Activated T-helper 2 cell treated with anti-CD3 and anti-CD28 coated beads, Interferon-gamma antibody, Interleukin-2, Interleukin-4, amounts not matched to agents 10 μg/mL and 5 μg/mL and 100 μg/mL, durations not matched to agents 14 hours and 24 hours and 36 hours (primary cell): ENCODE data around the gene LGALS3BP. TPM values are rescaled to one million over a fixed set of nuclear protein-coding genes. Genes with fewer than 3 reads are reported as not detected.
A peak's percentile ranks its signal among the peaks of the same experiment; 100 is the strongest.

Source experiments
- DNase-seq: peaks from one replicate; pipeline ENCODE4 v3.0.0; 2021; ENCODE audit warnings: low spot score
- H3K27ac Mint-ChIP-seq: one replicate; pipeline ENCODE4 v1.8.0; 2021; ENCODE audit warnings: mixed read lengths
- H3K27me3 Mint-ChIP-seq: one replicate; pipeline ENCODE4 v1.8.0; 2021; ENCODE audit warnings: low read depth, mixed read lengths
- H3K36me3 Mint-ChIP-seq: one replicate; pipeline ENCODE4 v1.8.0; 2021; ENCODE audit warnings: low read depth, mixed read lengths
- H3K4me1 Mint-ChIP-seq: one replicate; pipeline ENCODE4 v1.8.0; 2021; ENCODE audit warnings: low read depth, mixed read lengths
- H3K4me3 Mint-ChIP-seq: one replicate; pipeline ENCODE4 v1.8.0; 2021; ENCODE audit warnings: low read depth, mild to moderate bottlenecking, moderate library complexity, mixed read lengths
- H3K9me3 Mint-ChIP-seq: one replicate; pipeline ENCODE4 v1.8.0; 2021; ENCODE audit warnings: mixed read lengths
- intact Hi-C: fragments of 100-400 bp; cut with micrococcal nuclease; formaldehyde crosslinking; loops from one replicate; pipeline ENCODE4 v1.15.1; 2023
- total RNA-seq: library from RNA; stranded (reverse); gene quantifications from 2 replicates; pipeline ENCODE4 v1.2.3, GENCODE V29; 2022

The LGALS3BP gene
- total RNA-seq, 1 donor from 2014 or later = 57.5 TPM

GRCh38 chr17:78991906-78992532 is 12.3 kb upstream of the LGALS3BP start:
- intact Hi-C loops = no loop called here
- H3K4me3 Mint-ChIP-seq = no peak overlapping the region

GRCh38 chr17:78991017-78991738 is 11.5 kb upstream of the LGALS3BP start:
- H3K36me3 Mint-ChIP-seq = peaks cover 52% of the 10 kb centered on the region
- no peak for DNase-seq
- intact Hi-C loops = no loop called here
- no peaks in the 10 kb centered on the region for H3K27me3 Mint-ChIP-seq
- H3K4me3 Mint-ChIP-seq = no peak overlapping the region
- H3K9me3 Mint-ChIP-seq = no peaks in the 10 kb centered on the region
- H3K4me1 Mint-ChIP-seq = peaks cover 10% of the 10 kb centered on the region
- H3K27ac Mint-ChIP-seq = no peak overlapping the region

More at GRCh38 chr17:78991906-78992532, 12.3 kb upstream of the LGALS3BP start:
- Mint-ChIP-seq H3K9me3 (no peaks in the 10 kb centered on the region), H3K27me3 (no peaks in the 10 kb centered on the region), H3K4me1 (peaks cover 1% of the 10 kb centered on the region), H3K27ac (no peak overlapping the region), H3K36me3 (peaks cover 59% of the 10 kb centered on the region)
- no peak for DNase-seq

GRCh38 chr17:78990349-78991016 is 10.8 kb upstream of the LGALS3BP start:
- H3K9me3 Mint-ChIP-seq = no peaks in the 10 kb centered on the region
- H3K4me1 Mint-ChIP-seq = peaks cover 15% of the 10 kb centered on the region
- intact Hi-C loops = no loop called here
- H3K27me3 Mint-ChIP-seq = no peaks in the 10 kb centered on the region
- H3K4me3 Mint-ChIP-seq = no peak overlapping the region
- no peak for DNase-seq
- no peak overlapping the region for H3K27ac Mint-ChIP-seq
- H3K36me3 Mint-ChIP-seq = peaks cover 45% of the 10 kb centered on the region

GRCh38 chr17:78988152-78988551 is 8.4 kb upstream of the LGALS3BP start:
- Mint-ChIP-seq H3K4me1 (peaks cover 15% of the 10 kb centered on the region), H3K36me3 (peaks cover 33% of the 10 kb centered on the region), H3K27me3 (no peaks in the 10 kb centered on the region), H3K9me3 (no peaks in the 10 kb centered on the region), H3K4me3 (no peak overlapping the region), H3K27ac (no peak overlapping the region)
- intact Hi-C loops = no loop called here
- DNase-seq = no peak

- H3K4me1 Mint-ChIP-seq = peaks cover 15% of the 10 kb centered on the region
- H3K4me3 Mint-ChIP-seq = no peak overlapping the region
- intact Hi-C loops = no loop called here
These were observed 7.1 kb upstream of the LGALS3BP start for GRCh38 chr17:78986649-78987328.

GRCh38 chr17:78986048-78986648 is 6.4 kb upstream of the LGALS3BP start:
- no peak for DNase-seq
- peaks cover 17% of the 10 kb centered on the region for H3K36me3 Mint-ChIP-seq
- intact Hi-C loops = no loop called here
- no peaks in the 10 kb centered on the region for H3K9me3 Mint-ChIP-seq
- H3K27ac Mint-ChIP-seq = no peak overlapping the region
- H3K27me3 Mint-ChIP-seq = no peaks in the 10 kb centered on the region
- peaks cover 15% of the 10 kb centered on the region for H3K4me1 Mint-ChIP-seq
- H3K4me3 Mint-ChIP-seq = no peak overlapping the region

More at GRCh38 chr17:78986649-78987328, 7.1 kb upstream of the LGALS3BP start:
- Mint-ChIP-seq H3K36me3 (peaks cover 24% of the 10 kb centered on the region), H3K9me3 (no peaks in the 10 kb centered on the region), H3K27me3 (no peaks in the 10 kb centered on the region), H3K27ac (no peak overlapping the region)
- DNase-seq = no peak

- Mint-ChIP-seq H3K36me3 (peaks cover 10% of the 10 kb centered on the region), H3K27me3 (no peaks in the 10 kb centered on the region), H3K4me1 (peaks cover 15% of the 10 kb centered on the region), H3K27ac (no peak overlapping the region), H3K9me3 (no peaks in the 10 kb centered on the region), H3K4me3 (no peak overlapping the region)
- no peak for DNase-seq
- intact Hi-C loops = no loop called here
These were observed 5.7 kb upstream of the LGALS3BP start for GRCh38 chr17:78985395-78985794.

- no peaks in the 10 kb centered on the region for H3K36me3 Mint-ChIP-seq
- H3K4me1 Mint-ChIP-seq = peaks cover 10% of the 10 kb centered on the region
- no peaks in the 10 kb centered on the region for H3K9me3 Mint-ChIP-seq
- H3K4me3 Mint-ChIP-seq = no peak overlapping the region
- no peaks in the 10 kb centered on the region for H3K27me3 Mint-ChIP-seq
- H3K27ac Mint-ChIP-seq = no peak overlapping the region
- intact Hi-C loops = no loop called here
- no peak for DNase-seq
These were observed 1.5 kb upstream of the LGALS3BP start for GRCh38 chr17:78981010-78981888.

- intact Hi-C loops = no loop called here
- no peak for DNase-seq
- no peaks in the 10 kb centered on the region for H3K9me3 Mint-ChIP-seq
- no peak overlapping the region for H3K27ac Mint-ChIP-seq
- peaks cover 4% of the 10 kb centered on the region for H3K4me1 Mint-ChIP-seq
- H3K27me3 Mint-ChIP-seq = no peaks in the 10 kb centered on the region
- H3K36me3 Mint-ChIP-seq = no peaks in the 10 kb centered on the region
- H3K4me3 Mint-ChIP-seq = no peak overlapping the region
These were observed 875 bp upstream of the LGALS3BP start for GRCh38 chr17:78980624-78980972.

GRCh38 chr17:78977997-78978973 is 1.4 kb downstream of the LGALS3BP start:
- no peak for DNase-seq
- Mint-ChIP-seq H3K27ac (peak overlapping the region; percentile 80), H3K36me3 (no peaks in the 10 kb centered on the region), H3K27me3 (no peaks in the 10 kb centered on the region), H3K4me3 (no peak overlapping the region), H3K9me3 (no peaks in the 10 kb centered on the region), H3K4me1 (peaks cover 4% of the 10 kb centered on the region)
- intact Hi-C loops = no loop called here

GRCh38 chr17:78977681-78977943 is 2.1 kb downstream of the LGALS3BP start:
- intact Hi-C loops = no loop called here
- H3K4me1 Mint-ChIP-seq = peaks cover 4% of the 10 kb centered on the region
- H3K27ac Mint-ChIP-seq = no peak overlapping the region
- no peaks in the 10 kb centered on the region for H3K9me3 Mint-ChIP-seq
- H3K27me3 Mint-ChIP-seq = no peaks in the 10 kb centered on the region
- no peak overlapping the region for H3K4me3 Mint-ChIP-seq
- no peak for DNase-seq
- H3K36me3 Mint-ChIP-seq = no peaks in the 10 kb centered on the region
